Lower leg skin (tissue), 3 donors: ENCODE results near the gene CADPS2.

Source experiments
- POLR2A ChIP-seq, 2 donors: fragments of 450-650 bp; IDR thresholded peaks; one replicate each; pipeline ENCODE4 v1.6.1; 2016 to 2017; ENCODE audit warnings: antibody characterized with exemption in 2 of 2, mild to moderate bottlenecking in 1 of 2, moderate library complexity in 1 of 2
- TF ChIP-seq, protein P1 (sequence below), 3 donors: fragments of 450-650 bp; IDR thresholded peaks; one replicate each; pipeline ENCODE4 v1.5.1; 2016; ENCODE audit warnings: antibody characterized with exemption in 3 of 3, mild to moderate bottlenecking in 3 of 3, moderate library complexity in 2 of 3

DNA sequence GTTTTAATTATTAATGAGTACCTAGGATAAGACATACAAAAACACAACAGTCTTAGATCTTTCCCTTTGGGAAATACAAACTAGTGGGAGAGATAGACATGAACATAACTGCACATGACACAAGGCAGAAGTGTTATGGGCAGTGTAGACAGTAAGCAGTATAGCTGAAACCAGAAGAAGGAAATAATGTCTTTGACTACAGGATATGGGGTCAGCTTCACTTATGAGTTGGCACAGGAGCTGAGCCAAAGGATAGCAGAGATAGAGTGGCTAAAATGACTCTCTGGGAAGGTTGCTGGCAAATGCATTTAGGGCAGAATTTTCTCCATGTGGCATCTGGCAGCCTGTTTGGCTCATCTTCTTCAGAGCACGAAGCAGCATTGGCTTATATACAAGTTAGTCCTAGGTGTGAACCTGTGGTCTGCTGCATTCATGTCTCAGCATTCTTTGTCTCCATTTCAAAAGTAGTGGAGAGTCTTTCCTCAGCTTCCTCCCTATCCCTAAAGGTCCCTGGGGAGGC is 521.4 kb downstream of the CADPS2 start:
- TF ChIP-seq POLR2A (IDR thresholded peaks at IDR 0.05), result no peak
- TF ChIP-seq, protein P1, sequence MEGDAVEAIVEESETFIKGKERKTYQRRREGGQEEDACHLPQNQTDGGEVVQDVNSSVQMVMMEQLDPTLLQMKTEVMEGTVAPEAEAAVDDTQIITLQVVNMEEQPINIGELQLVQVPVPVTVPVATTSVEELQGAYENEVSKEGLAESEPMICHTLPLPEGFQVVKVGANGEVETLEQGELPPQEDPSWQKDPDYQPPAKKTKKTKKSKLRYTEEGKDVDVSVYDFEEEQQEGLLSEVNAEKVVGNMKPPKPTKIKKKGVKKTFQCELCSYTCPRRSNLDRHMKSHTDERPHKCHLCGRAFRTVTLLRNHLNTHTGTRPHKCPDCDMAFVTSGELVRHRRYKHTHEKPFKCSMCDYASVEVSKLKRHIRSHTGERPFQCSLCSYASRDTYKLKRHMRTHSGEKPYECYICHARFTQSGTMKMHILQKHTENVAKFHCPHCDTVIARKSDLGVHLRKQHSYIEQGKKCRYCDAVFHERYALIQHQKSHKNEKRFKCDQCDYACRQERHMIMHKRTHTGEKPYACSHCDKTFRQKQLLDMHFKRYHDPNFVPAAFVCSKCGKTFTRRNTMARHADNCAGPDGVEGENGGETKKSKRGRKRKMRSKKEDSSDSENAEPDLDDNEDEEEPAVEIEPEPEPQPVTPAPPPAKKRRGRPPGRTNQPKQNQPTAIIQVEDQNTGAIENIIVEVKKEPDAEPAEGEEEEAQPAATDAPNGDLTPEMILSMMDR (IDR thresholded peaks at IDR 0.05), result no peak
